Measurements from ENCODE around the gene BLACAT1.
"Not testable (repeated sequence)": the region's sequence is repeated elsewhere in the genome, so short reads cannot be mapped to it uniquely, and the experiment has no call there.

BLACAT1 gene

GRCh38 chr1:205483372-205483771 is 27.5 kb upstream of the BLACAT1 start:
- DNase-seq: no peak

- not testable (repeated sequence) for DNase-seq
Observed at GRCh38 chr1:205482587-205482986, 26.7 kb upstream of the BLACAT1 start.

GRCh38 chr1:205481629-205482151 is 25.8 kb upstream of the BLACAT1 start:
- no peak for DNase-seq

GRCh38 chr1:205481218-205481617 is 25.4 kb upstream of the BLACAT1 start:
- no peak for DNase-seq

- DNase-seq: no peak
Observed at GRCh38 chr1:205480349-205480985, 24.6 kb upstream of the BLACAT1 start.

GRCh38 chr1:205478985-205479384 is 23.1 kb upstream of the BLACAT1 start:
- DNase-seq: not testable (repeated sequence)

GRCh38 chr1:205477759-205478247 is 22.0 kb upstream of the BLACAT1 start:
- DNase-seq: no peak

- DNase-seq: no peak
Observed at GRCh38 chr1:205477121-205477758, 21.4 kb upstream of the BLACAT1 start.

- no peak for DNase-seq
Observed at GRCh38 chr1:205476648-205477047, 20.8 kb upstream of the BLACAT1 start.

GRCh38 chr1:205475855-205476254 is 20.0 kb upstream of the BLACAT1 start:
- no peak for DNase-seq

GRCh38 chr1:205474571-205474970 is 18.7 kb upstream of the BLACAT1 start:
- no peak for DNase-seq

- no peak for DNase-seq
Observed at GRCh38 chr1:205473966-205474365, 18.1 kb upstream of the BLACAT1 start.

GRCh38 chr1:205473475-205473874 is 17.6 kb upstream of the BLACAT1 start:
- no peak for DNase-seq

GRCh38 chr1:205472737-205473441 is 17.0 kb upstream of the BLACAT1 start:
- DNase-seq: no peak

GRCh38 chr1:205470131-205470530 is 14.3 kb upstream of the BLACAT1 start:
- DNase-seq: no peak

GRCh38 chr1:205466595-205467220 is 10.9 kb upstream of the BLACAT1 start:
- no peak for DNase-seq

GRCh38 chr1:205465392-205465791 is 9.5 kb upstream of the BLACAT1 start:
- no peak for DNase-seq

- DNase-seq: peak; percentile 23
Observed at GRCh38 chr1:205458777-205459566, 3.1 kb upstream of the BLACAT1 start.

GRCh38 chr1:205456868-205457745 is 1.3 kb upstream of the BLACAT1 start:
- DNase-seq: no peak

GRCh38 chr1:205456383-205456867 is 580 bp upstream of the BLACAT1 start:
- DNase-seq: no peak

- no peak for DNase-seq
Observed at GRCh38 chr1:205454903-205455335, 926 bp downstream of the BLACAT1 start.

Data from HCEC 1CT (cell line).